Hindlimb muscle (tissue), 1 donor: ENCODE measurements around the gene TMEM207. TPM values are rescaled to one million over a fixed set of nuclear protein-coding genes. Genes with fewer than 3 reads are reported as not detected.

Experiments used
- DNase-seq: peaks from one replicate; pipeline ENCODE4 v3.0.0-alpha.2; 2013
- polyA plus RNA-seq: library from polyadenylated mRNA; unstranded; fragments of 120-200 nt; gene quantifications from one replicate; pipeline ENCODE4 v1.2.1, GENCODE V29; 2013; ENCODE audit not compliant: insufficient read length

TMEM207 gene
- polyA plus RNA-seq, 1 donor: not detected

- DNase-seq: no peak
These were observed 5.7 kb downstream of the TMEM207 start for GRCh38 chr3:190444006-190444405.

GRCh38 chr3:190443257-190443656 is 6.4 kb downstream of the TMEM207 start:
- DNase-seq: no peak

GRCh38 chr3:190442240-190442639 is 7.5 kb downstream of the TMEM207 start:
- DNase-seq: no peak

- no peak for DNase-seq
These were observed 13.4 kb downstream of the TMEM207 start for GRCh38 chr3:190436331-190436730.

- no peak for DNase-seq
These were observed 14.1 kb downstream of the TMEM207 start for GRCh38 chr3:190435618-190436017.

- DNase-seq: no peak
These were observed 16.1 kb downstream of the TMEM207 start for GRCh38 chr3:190433626-190434025.

- DNase-seq: no peak
These were observed 17.5 kb downstream of the TMEM207 start for GRCh38 chr3:190432216-190432615.

- no peak for DNase-seq
These were observed 18.8 kb downstream of the TMEM207 start for GRCh38 chr3:190430906-190431305.

- DNase-seq: no peak
These were observed 20.0 kb downstream of the TMEM207 start for GRCh38 chr3:190429681-190430080.

- DNase-seq: no peak
These were observed 22.7 kb downstream of the TMEM207 start for GRCh38 chr3:190426806-190427507.

GRCh38 chr3:190425833-190426232 is 23.9 kb downstream of the TMEM207 start:
- DNase-seq: no peak

- DNase-seq: peak; percentile 38
These were observed 24.9 kb downstream of the TMEM207 start for GRCh38 chr3:190424478-190425439.

GRCh38 chr3:190424108-190424477 is 25.6 kb downstream of the TMEM207 start:
- no peak for DNase-seq

- DNase-seq: no peak
These were observed 35.4 kb downstream of the TMEM207 start for GRCh38 chr3:190414297-190414696.

- no peak for DNase-seq
These were observed 45.0 kb downstream of the TMEM207 start for GRCh38 chr3:190404715-190405114.

GRCh38 chr3:190401963-190402362 is 47.7 kb downstream of the TMEM207 start:
- no peak for DNase-seq

GRCh38 chr3:190399677-190400076 is 50.0 kb downstream of the TMEM207 start:
- DNase-seq: no peak

GRCh38 chr3:190397889-190398288 is 51.8 kb downstream of the TMEM207 start:
- DNase-seq: no peak

GRCh38 chr3:190396001-190396400 is 53.7 kb downstream of the TMEM207 start:
- DNase-seq: no peak

GRCh38 chr3:190388703-190389102 is 61.0 kb downstream of the TMEM207 start:
- no peak for DNase-seq

GRCh38 chr3:190387578-190388213 is 62.0 kb downstream of the TMEM207 start, which contains the start of gene CLDN16:
Gene CLDN16, plus strand, starts transcription at chr3:190388163. Its CDS starts 167 bp downstream, at chr3:190388330.
- no peak for DNase-seq

- peak; percentile 29 for DNase-seq
These were observed 63.7 kb downstream of the TMEM207 start for GRCh38 chr3:190385731-190386688.
